Vagina (tissue), 2 donors: Measurements from ENCODE around the gene B3GALNT1.

Source experiments
- CTCF ChIP-seq, 3 experiments: fragments of 450-650 bp in 2 of 3; fragments of 200-600 bp in 1 of 3; sonication (generic) in 1 of 3; IDR thresholded peaks; one replicate each; pipeline ENCODE4 v1.5.1; 2017 to 2019; ENCODE audit warnings: antibody characterized with exemption in 3 of 3, mild to moderate bottlenecking in 2 of 3, moderate library complexity in 2 of 3
- POLR2A ChIP-seq, 2 donors: fragments of 450-650 bp; IDR thresholded peaks; one replicate each; pipeline ENCODE4 v1.6.1; 2017; ENCODE audit warnings: antibody characterized with exemption in 2 of 2, mild to moderate bottlenecking in 2 of 2, moderate library complexity in 2 of 2
- POLR2AphosphoS5 ChIP-seq, 2 donors: sonication (generic); formaldehyde crosslinking; IDR thresholded peaks; one replicate each; pipeline ENCODE4 v1.9.0; 2017; ENCODE audit warnings: antibody characterized with exemption in 2 of 2, mild to moderate bottlenecking in 2 of 2, low read depth in 1 of 2; ENCODE audit not compliant: insufficient read depth in 1 of 2

GRCh38 chr3:161081633-161082032 is 23.5 kb downstream of the B3GALNT1 start:
- TF ChIP-seq CTCF (IDR thresholded peaks at IDR 0.05) (no peak), POLR2AphosphoS5 (IDR thresholded peaks at IDR 0.05; ENCODE audit: insufficient read depth in 1 of 2, low read depth in 1 of 2) (no peak), POLR2A (IDR thresholded peaks at IDR 0.05) (no peak)
